Measurements from ENCODE around the gene RNASE4. TPM values are rescaled to one million over a fixed set of nuclear protein-coding genes. Genes with fewer than 3 reads are reported as not detected.

RNASE4 gene
- total and polyA plus RNA-seq, 10 of the 15 experiments (the other 5 are each of a cell fraction or from before 2014, with no cell fraction given) = 0.87 to 2.6 (median 1.3) TPM

DNA sequence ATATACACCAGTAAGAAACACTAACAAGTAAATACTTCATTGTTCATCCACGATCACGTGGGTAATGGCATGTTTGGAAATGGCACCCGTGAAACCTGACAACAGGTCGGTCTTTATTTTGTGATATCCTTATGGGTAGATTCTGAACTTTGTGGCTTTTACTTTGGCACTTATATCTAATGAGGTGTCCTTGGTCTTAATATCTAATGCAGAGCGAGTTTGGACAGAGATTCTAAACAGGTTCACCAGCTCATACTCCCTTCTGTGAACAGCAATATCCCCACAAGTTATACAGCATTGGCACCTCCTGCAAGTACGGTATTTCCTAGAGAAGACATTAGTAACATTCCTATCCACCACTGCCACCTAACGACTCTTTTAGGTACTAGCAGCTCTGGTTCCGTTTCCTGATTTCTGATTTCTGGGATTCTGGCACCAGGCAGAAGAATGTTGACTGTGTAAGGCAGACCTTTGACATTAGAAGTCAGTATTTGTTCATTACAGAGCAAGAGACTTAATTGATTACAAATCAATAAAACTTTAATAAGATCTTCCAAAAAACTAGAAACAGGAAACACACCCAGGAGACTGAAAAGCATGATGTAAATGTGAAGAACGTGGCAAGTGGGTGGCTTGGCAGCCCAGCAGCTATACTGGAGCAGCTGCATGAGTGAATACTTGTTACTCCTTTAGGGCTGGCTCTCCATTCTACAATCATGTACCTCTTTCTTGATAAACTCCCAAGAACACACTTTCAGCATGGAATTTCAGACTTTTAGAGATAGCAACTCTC lies 6.7 kb downstream of the RNASE4 start:
- no peaks in the 10 kb centered on the region for H4K20me1 ChIP-seq (ENCODE audit: control insufficient read depth, insufficient read depth)
- WGBS (ENCODE audit: insufficient coverage, insufficient replicate concordance, low lambda C conversion rate, missing lambda C conversion rate) = 23% methylated on average over 9 of the region's 9 CpGs
- SMC1A ChIA-PET (ENCODE audit: uncharacterized antibody, unreplicated experiment) = interaction anchor here (0.7 to 4.9 kb wide), 25 partner anchors 8 to 364 kb away, joined by 3 to 55 read pairs (median 4); partner anchors contain the start of gene RNASE6
- H3K36me3 ChIP-seq (ENCODE audit: control insufficient read depth in 2 of 2, insufficient read depth in 2 of 2, low read length in 1 of 2) = no peaks in the 10 kb centered on the region
- POLR2A ChIA-PET = interaction anchor here (0.6 to 1.7 kb wide), 2 partner anchors 81 to 349 kb away, joined by 3 to 4 read pairs; no protein-coding TSS in a partner anchor
- no TSS peak for BruUV-seq (replicated peaks)
- no peaks in the 10 kb centered on the region for H3K4me1 ChIP-seq (ENCODE audit: control insufficient read depth, insufficient read depth, low read length)
- peak; percentile 44 for DNase-seq (ENCODE audit: low read depth, low spot score)
- peak overlapping the region; percentile 50; the same call in 1 of the 2 replicates for H2AFZ ChIP-seq (ENCODE audit: control insufficient read depth, low read depth, low read length)
- no peak overlapping the region for H3K4me3 ChIP-seq
- no peaks in the 10 kb centered on the region for H3K27me3 ChIP-seq (replicated peaks in 1 of 2; ENCODE audit: control insufficient read depth in 2 of 2, insufficient read depth in 2 of 2, low read length in 1 of 2)
- peak; percentile 98 for FAIRE-seq
- peak; percentile 95 for ATAC-seq
- in situ Hi-C loops (cut with MboI) (loop anchor here (5.0 kb wide), 1 partner anchor 159 kb away; no protein-coding TSS in a partner anchor), intact Hi-C loops (cut with micrococcal nuclease; ENCODE audit: unreplicated experiment) (loop anchor here (1.0 kb wide), 3 partner anchors 28 to 160 kb away; no protein-coding TSS in a partner anchor)
- CTCF ChIA-PET = interaction anchor here (0.6 to 10.2 kb wide), 40 partner anchors 9 to 364 kb away, joined by 3 to 163 read pairs (median 4); partner anchors contain the start of gene RNASE6
- H3K79me2 ChIP-seq (ENCODE audit: control insufficient read depth, insufficient read depth, low read length) = no peaks in the 10 kb centered on the region
- RAD21 ChIA-PET (ENCODE audit: unreplicated experiment) = interaction anchor here (0.7 to 2.9 kb wide), 26 partner anchors 9 to 363 kb away, joined by 3 to 43 read pairs (median 4); partner anchors contain the start of genes APEX1 and OSGEP
- peak overlapping the region; percentile 10; the same call in 1 of the 2 replicates for H3K4me2 ChIP-seq (ENCODE audit: control insufficient read depth, insufficient read depth)
- no peak overlapping the region for H3K27ac ChIP-seq (ENCODE audit: control insufficient read depth, insufficient read depth)
- no peaks in the 10 kb centered on the region for H3K9me3 ChIP-seq (replicated peaks; ENCODE audit: control insufficient read depth, insufficient read depth, low read length)
- no peak overlapping the region for H3K9ac ChIP-seq (ENCODE audit: control insufficient read depth, insufficient read depth, low read length)
- TF ChIP-seq SMC3 (IDR thresholded peaks at IDR 0.05; ENCODE audit: borderline replicate concordance, low read length) = peak; percentile 88
- no peak for TF ChIP-seq HDAC2 (IDR thresholded peaks at IDR 0.05)
- 0 out of 2 replicates have a peak, but pooled peaks have one; percentile 45 for TF ChIP-seq PAX5 (IDR thresholded peaks at IDR 0.05; ENCODE audit: borderline replicate concordance, low read depth, low read length)
- peak; percentile 74 for TF ChIP-seq FOXK2 (IDR thresholded peaks at IDR 0.05)
- TF ChIP-seq, protein P1, sequence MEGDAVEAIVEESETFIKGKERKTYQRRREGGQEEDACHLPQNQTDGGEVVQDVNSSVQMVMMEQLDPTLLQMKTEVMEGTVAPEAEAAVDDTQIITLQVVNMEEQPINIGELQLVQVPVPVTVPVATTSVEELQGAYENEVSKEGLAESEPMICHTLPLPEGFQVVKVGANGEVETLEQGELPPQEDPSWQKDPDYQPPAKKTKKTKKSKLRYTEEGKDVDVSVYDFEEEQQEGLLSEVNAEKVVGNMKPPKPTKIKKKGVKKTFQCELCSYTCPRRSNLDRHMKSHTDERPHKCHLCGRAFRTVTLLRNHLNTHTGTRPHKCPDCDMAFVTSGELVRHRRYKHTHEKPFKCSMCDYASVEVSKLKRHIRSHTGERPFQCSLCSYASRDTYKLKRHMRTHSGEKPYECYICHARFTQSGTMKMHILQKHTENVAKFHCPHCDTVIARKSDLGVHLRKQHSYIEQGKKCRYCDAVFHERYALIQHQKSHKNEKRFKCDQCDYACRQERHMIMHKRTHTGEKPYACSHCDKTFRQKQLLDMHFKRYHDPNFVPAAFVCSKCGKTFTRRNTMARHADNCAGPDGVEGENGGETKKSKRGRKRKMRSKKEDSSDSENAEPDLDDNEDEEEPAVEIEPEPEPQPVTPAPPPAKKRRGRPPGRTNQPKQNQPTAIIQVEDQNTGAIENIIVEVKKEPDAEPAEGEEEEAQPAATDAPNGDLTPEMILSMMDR (IDR thresholded peaks at IDR 0.05 in 2 of 3, conservative IDR thresholded peaks at IDR 0.05 in 1 of 3; ENCODE audit: control insufficient read depth in 2 of 3, extremely low read depth in 1 of 3, insufficient read depth in 1 of 3, low read depth in 3 of 3, low read length in 3 of 3) = peak; percentile 80 to 94 (median 82)
- TF ChIP-seq, protein P2, sequence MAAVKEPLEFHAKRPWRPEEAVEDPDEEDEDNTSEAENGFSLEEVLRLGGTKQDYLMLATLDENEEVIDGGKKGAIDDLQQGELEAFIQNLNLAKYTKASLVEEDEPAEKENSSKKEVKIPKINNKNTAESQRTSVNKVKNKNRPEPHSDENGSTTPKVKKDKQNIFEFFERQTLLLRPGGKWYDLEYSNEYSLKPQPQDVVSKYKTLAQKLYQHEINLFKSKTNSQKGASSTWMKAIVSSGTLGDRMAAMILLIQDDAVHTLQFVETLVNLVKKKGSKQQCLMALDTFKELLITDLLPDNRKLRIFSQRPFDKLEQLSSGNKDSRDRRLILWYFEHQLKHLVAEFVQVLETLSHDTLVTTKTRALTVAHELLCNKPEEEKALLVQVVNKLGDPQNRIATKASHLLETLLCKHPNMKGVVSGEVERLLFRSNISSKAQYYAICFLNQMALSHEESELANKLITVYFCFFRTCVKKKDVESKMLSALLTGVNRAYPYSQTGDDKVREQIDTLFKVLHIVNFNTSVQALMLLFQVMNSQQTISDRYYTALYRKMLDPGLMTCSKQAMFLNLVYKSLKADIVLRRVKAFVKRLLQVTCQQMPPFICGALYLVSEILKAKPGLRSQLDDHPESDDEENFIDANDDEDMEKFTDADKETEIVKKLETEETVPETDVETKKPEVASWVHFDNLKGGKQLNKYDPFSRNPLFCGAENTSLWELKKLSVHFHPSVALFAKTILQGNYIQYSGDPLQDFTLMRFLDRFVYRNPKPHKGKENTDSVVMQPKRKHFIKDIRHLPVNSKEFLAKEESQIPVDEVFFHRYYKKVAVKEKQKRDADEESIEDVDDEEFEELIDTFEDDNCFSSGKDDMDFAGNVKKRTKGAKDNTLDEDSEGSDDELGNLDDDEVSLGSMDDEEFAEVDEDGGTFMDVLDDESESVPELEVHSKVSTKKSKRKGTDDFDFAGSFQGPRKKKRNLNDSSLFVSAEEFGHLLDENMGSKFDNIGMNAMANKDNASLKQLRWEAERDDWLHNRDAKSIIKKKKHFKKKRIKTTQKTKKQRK (IDR thresholded peaks at IDR 0.05; ENCODE audit: low read depth, low read length) = peak; percentile 29; the same call in 1 of the 2 replicates
- TF ChIP-seq IKZF1 (conservative IDR thresholded peaks at IDR 0.05) = peak; percentile 54
- TF ChIP-seq, protein P3, sequence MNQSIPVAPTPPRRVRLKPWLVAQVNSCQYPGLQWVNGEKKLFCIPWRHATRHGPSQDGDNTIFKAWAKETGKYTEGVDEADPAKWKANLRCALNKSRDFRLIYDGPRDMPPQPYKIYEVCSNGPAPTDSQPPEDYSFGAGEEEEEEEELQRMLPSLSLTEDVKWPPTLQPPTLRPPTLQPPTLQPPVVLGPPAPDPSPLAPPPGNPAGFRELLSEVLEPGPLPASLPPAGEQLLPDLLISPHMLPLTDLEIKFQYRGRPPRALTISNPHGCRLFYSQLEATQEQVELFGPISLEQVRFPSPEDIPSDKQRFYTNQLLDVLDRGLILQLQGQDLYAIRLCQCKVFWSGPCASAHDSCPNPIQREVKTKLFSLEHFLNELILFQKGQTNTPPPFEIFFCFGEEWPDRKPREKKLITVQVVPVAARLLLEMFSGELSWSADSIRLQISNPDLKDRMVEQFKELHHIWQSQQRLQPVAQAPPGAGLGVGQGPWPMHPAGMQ (IDR thresholded peaks at IDR 0.05; ENCODE audit: borderline replicate concordance) = no peak
- TF ChIP-seq RAD21 (IDR thresholded peaks at IDR 0.05; ENCODE audit: insufficient read depth, low read depth, low read length) = peak; percentile 94
- no peak for TF ChIP-seq RELA (IDR thresholded peaks at IDR 0.05; ENCODE audit: borderline replicate concordance, partially characterized antibody)
- TF ChIP-seq EED (IDR thresholded peaks at IDR 0.05; ENCODE audit: low read depth) = 0 out of 2 replicates have a peak, but pooled peaks have one; percentile 15
- peak; percentile 39 for TF ChIP-seq KLF5 (IDR thresholded peaks at IDR 0.05; ENCODE audit: partially characterized antibody)
- TF ChIP-seq RAD51 (IDR thresholded peaks at IDR 0.05) = peak; percentile 58; the same call in 1 of the 2 replicates
- no peak for TF ChIP-seq SMAD5 (IDR thresholded peaks at IDR 0.05; ENCODE audit: low read depth)

Measured in GM12878 (cell line).